Suppressor macrophage (primary cell): ENCODE data around the gene FCMR.

Experiments
- DNase-seq, 4 experiments: peaks; one replicate each; pipeline ENCODE4 v3.0.0-alpha.2; 2020 to 2022

The FCMR gene

GRCh38 chr1:206899717-206900116 is 22.0 kb downstream of the FCMR start:
- no peak for DNase-seq

- no peak for DNase-seq
Observed at GRCh38 chr1:206898915-206899431, 22.8 kb downstream of the FCMR start.

GRCh38 chr1:206898089-206898914 is 23.4 kb downstream of the FCMR start:
- no peak for DNase-seq

DNA sequence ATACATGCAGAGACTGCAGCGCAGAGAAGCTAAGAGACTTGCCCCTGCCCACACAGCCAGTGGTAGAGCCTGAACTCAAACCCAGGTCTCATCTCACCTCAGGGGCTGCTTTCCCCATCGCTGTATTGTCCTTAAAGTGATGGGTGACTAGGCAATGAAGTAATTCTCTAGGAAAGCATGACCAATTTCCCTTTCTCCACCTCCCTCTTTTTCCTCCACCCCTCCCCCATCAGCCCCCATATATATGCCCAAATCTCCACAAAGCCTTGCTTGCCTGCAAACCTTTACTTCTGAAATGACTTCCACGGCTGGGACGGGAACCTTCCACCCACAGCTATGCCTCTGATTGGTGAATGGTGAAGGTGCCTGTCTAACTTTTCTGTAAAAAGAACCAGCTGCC is 24.6 kb downstream of the FCMR start, which contains the start of gene IL24:
Gene IL24 (plus strand): TSS at position 269 of the 400 bp plus-strand sequence. CDS start 390 bp downstream, outside the sequence.
- DNase-seq, result no peak

GRCh38 chr1:206896261-206896660 is 25.5 kb downstream of the FCMR start:
- DNase-seq, result no peak

DNA sequence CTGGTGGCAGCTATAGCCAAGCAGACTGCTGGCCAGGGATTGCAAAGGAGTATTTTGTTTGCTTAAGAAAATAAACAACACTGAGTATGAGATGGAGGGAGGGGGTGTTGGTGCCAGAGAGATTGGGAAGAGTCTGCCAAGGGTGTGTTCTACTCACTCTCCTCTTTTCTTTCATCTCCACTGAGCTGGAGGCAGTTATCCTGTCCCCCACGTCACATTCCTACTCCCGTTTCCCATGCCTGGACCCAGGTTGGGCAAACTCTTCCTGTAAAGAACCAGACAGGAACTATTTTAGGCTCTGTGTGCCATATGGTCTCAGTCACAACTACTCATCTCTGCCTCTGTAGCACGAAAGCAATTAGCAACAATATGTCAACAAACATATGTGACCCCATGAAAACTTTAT is 25.9 kb downstream of the FCMR start:
- DNase-seq, result no peak

DNA sequence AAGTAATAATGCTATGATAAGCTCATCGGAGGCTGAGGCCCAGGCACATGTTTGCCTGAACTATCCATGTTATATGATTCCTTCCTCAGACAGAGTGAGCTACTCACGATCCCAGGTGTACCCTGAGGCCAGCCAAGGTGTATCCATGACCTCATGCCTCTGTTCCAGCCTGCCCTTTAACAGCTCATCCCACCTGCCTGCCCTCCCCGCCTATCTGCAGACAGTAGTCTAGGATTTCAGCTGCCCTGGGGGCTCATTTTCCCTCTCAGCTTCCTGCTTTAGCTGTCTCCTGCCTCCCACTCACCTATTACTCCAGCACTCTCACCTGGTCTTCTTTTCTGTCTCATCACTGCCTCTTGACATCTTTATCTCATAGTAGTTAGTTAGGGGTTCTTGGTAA is 26.4 kb downstream of the FCMR start:
- no peak for DNase-seq

GRCh38 chr1:206893380-206893779 is 28.4 kb downstream of the FCMR start:
- DNase-seq, result no peak

DNA sequence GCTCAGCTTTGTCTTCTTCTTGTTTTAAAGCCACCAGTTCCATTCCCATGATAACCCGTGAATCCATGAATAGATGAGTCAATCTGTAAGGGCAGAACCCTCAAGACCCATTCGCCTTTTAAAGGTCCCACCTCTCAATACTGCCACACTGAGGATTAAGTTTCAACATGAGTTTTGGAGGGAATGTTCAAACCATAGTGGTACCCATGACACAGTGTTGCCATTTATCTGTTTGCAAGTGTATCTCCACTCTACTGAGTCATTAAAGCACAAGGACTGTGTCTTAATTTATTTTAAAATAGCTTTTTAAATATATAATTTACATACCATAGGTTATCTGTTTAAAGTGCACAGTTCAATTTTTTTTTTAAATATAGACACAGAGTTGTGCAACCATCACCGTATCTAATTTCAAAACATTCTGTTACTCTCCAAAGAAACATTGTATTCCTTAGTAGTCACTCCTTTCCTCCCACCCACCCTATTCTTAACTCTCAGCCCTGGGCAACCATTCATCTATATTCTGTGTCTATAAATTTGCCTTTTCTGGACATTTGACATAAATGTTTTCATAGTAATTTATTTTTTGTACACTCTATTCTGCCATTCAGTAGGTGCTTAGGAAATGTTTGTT is 29.3 kb downstream of the FCMR start:
- no peak for DNase-seq

DNA sequence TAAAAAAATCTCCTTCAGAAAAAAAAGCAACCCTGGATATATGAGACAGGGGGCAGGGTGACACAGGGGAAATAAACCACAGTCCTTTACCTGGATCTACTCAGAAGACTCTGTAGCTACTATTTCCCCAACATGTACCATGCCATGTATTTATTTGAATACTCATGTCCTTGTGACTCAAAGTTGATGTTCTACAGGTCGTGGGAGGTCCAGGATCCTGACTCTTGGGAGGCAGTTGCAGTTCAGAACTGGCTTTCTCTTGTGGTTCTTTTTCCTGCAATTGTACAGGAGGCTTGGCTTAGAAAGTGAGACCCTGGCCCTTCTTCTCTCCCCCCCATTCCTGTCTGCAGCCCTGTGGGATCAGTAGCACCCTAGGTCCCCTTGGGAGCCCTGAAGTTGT is 30.3 kb downstream of the FCMR start:
- peak in 3 of 4 experiments; percentile 25 to 42 (median 37) for DNase-seq

DNA sequence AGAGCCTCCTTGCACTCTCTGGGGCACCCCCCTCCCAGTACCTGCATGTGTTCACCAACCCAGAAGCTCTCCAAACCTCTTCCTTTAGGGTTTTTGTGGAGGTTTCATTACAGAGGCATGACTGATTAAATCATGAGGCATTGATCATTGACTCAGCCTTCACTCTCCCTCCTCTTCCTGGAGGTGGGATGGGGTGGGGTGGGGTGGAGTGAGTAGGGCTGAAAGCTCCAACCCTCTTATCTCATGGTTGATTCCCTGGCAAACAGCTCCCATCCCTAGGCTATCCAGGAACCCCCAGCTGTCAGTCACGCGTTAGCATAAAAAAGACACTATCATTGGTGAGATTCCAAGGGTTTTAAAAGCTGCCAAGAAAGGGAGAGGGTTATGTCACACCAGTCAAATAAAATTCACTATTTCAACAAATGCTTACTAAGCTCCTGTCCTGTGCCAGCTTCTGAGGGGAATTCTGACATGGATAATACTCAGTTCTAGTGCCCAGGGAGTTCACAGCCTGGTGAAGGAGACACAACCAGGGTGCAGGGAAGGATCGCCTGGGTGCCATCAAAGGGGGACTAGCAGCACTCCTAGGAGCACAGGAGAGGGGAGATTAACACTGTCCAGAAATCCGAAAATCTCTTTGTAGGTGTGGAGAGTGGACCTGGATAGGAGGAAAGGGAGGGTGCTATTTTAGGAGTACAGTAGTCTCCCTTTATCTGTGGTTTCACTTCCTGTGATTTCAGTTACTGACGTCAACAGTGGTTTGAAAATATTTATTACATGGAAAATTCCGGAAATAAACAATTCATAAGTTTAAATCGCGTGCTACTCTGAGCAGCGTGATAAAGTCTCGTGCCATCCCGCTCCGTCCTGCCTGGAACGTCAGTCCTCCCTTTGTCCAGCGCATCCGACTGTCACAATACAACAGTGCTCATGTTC is 31.3 kb downstream of the FCMR start:
- peak; percentile 81 to 93 (median 88) for DNase-seq

DNA sequence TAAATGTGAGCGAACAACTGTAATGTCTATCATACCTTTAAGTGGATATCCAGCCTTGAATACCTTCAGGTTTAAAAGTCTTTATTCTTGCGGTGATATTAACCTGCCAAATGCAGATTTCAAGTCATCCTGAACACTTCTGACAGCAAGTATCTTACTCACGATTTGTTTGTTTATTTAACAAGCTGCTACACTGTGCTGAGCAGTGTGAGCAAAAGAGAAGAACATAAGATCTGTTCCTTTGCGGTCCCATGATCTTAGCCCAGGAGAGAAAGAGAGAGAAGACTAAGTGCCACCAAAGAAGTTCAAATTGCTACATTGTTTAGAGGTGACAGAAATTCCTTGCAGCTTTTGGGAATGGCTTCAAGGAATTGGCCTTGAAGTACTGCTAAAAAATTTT is 34.0 kb downstream of the FCMR start:
- DNase-seq, result no peak

DNA sequence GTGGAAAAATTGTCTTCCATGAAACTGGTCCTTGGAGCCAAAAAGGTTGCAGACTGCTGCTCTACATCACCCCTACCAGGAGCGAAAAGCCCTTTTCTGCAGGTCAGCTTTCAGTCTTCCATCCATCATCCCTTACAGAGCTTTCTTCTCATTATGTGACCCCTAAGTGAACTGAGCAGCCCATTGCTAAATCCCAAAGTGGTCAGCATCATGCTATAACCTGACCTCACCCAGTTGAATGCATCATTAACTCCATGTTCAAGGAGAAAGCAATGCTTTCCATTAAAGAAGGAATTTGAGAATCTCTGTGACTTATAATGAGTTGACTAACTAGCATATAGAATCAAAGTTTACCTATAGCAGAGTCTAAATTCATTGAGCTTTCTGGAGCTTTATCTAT is 34.9 kb downstream of the FCMR start:
- no peak for DNase-seq

DNA sequence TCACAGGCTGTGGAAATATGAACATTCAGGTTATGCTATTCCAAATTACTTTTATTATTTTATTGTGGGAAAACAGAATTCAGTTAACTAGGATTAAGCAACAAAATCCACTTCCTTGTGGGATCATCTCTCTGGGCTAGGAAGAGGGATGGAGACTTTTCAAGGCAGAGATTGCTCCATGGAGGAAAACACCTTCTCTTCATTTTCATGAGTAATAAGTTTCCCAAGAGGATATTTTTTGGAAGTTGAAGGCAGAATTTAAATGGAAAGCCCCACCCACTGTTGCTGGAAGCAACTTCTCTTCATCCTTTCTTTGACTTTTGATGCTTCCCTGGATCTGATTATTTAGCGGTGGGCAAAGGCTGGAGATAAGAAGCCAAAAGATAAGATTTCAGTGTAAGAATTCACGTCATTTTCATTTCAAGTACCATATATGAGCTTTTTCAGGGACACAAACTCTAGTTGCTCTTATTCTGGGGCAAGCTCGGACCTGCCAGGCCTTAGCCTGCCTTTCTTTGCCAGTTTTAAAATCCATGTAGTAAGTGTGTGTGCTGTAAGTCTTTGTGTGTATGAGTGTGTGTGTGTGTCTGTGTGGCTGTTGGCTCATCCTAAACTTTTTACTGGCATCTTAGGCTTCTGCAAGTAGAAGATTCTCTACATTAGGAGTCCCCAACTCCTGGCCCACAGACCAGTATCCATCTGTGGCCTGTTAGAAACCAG is 36.2 kb downstream of the FCMR start:
- DNase-seq, result no peak

- DNase-seq, result no peak
Observed at GRCh38 chr1:206883876-206884275, 37.9 kb downstream of the FCMR start.

DNA sequence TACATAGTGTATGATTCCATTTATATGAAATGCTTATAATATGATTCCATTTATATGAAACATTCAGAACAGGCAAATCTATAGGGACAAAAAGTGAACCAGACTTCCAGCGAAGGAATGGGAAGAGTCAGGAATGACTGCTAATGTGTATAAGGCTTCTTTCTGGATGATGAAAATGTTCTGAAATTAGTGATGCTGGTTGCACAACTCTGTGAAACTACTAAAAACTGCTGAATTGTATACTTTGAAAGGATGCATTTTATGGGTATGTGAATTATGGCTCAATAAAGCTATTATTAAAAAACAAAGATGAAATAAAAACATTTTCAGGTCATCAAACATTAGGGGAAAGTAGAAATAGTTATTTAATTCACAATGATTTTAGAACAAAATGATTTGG is 38.6 kb downstream of the FCMR start:
- DNase-seq, result no peak

DNA sequence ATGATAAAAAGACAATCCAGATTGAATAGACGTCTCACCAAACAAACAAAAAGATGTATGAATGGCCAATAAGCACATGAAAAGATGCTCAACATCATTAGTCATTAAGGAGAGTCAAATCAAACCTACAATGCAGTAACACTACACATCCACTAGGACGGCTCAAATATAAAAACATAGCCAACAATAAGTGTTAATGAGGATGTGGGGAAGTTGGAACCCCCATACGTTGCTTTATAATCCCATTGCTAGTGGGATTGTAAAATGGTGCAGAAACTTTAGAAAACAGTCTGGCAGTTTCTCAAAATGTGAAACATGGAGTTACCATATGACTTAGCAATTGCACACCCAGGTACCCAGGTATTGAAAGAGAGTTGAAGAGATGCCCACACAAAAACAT is 39.2 kb downstream of the FCMR start:
- no peak for DNase-seq

- DNase-seq, result no peak
Observed at GRCh38 chr1:206880314-206880713, 41.4 kb downstream of the FCMR start.

- no peak for DNase-seq
Observed at GRCh38 chr1:206878456-206878855, 43.3 kb downstream of the FCMR start.

DNA sequence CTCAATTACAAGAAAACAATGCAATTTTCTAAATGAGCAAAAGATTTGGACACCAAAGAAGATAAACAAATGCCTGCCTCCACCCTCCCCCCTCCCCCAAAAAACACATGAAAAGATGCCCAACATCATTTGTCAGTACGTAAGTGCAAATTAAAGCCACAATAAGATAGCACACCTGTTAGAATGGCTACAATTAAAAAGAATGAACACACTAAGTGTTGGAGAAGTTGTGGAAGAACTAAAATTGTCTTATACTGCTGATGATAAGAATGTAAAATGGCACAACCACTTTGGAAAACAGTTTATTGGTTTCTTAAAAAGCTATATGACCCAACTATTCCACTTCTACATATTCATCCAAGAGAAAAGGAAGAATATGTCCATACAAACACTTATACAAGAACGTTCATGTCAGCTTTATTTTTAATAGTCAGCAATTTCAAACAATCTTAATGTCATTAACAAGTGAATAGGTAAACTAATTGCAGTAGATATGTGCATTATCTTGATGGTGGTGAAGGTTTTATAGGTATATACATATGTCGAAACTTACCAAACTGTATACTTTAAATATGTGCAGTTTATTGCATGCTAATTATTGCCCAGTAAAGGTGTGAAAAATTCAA is 45.9 kb downstream of the FCMR start:
- no peak for DNase-seq

GRCh38 chr1:206873603-206874188 is 48.0 kb downstream of the FCMR start:
- no peak for DNase-seq
